ENCODE results near the gene IFT81.

Gene IFT81

GRCh38 chr12:110108309-110109036 is 15.7 kb upstream of the IFT81 start:
- no peaks in the 10 kb centered on the region for H3K36me3 ChIP-seq (ENCODE audit: control insufficient read depth in 2 of 2, insufficient read depth in 1 of 2, low read length in 2 of 2)
- CTCF ChIA-PET, result no interaction called here
- H3K9me3 ChIP-seq (ENCODE audit: control insufficient read depth, insufficient read depth, low read depth, low read length), result no peaks in the 10 kb centered on the region
- H3K27ac ChIP-seq (ENCODE audit: extremely low read depth, low read depth, low read length), result no peak overlapping the region
- TF ChIP-seq PRDM6 (tag by site-specific recombination; IDR thresholded peaks at IDR 0.05), result no peak
- TF ChIP-seq ZNF266 (tag by site-specific recombination; IDR thresholded peaks at IDR 0.05; ENCODE audit: low read depth), result no peak
- TF ChIP-seq ZNF391 (tag by site-specific recombination; IDR thresholded peaks at IDR 0.05; ENCODE audit: borderline replicate concordance, low read depth), result no peak
- TF ChIP-seq ZNF223 (tag by site-specific recombination; IDR thresholded peaks at IDR 0.05), result no peak
- TF ChIP-seq ZNF114 (tag by site-specific recombination; IDR thresholded peaks at IDR 0.05), result no peak
- TF ChIP-seq KLF16 (tag by site-specific recombination; IDR thresholded peaks at IDR 0.05), result no peak
- TF ChIP-seq ZNF596 (tag by site-specific recombination; IDR thresholded peaks at IDR 0.05), result no peak
- TF ChIP-seq ZNF558 (tag by site-specific recombination; IDR thresholded peaks at IDR 0.05), result no peak
- no peak for TF ChIP-seq HOXD13 (CRISPR knock-in tag; IDR thresholded peaks at IDR 0.05; ENCODE audit: borderline replicate concordance)
- TF ChIP-seq SALL2 (tag by site-specific recombination; IDR thresholded peaks at IDR 0.05; ENCODE audit: borderline replicate concordance), result no peak
- TF ChIP-seq ZNF121 (tag by site-specific recombination; IDR thresholded peaks at IDR 0.05), result no peak
- no peak overlapping the region for H3K4me3 ChIP-seq (ENCODE audit: low read depth, low read length)
- H3K4me1 ChIP-seq (ENCODE audit: control insufficient read depth, insufficient read depth, low read length), result no peaks in the 10 kb centered on the region
- POLR2A ChIA-PET, result no interaction called here

- no peak overlapping the region for H3K4me3 ChIP-seq (ENCODE audit: low read depth, low read length)
- ChIA-PET CTCF (no interaction called here), POLR2A (no interaction called here)
Observed at GRCh38 chr12:110109037-110109836, 14.9 kb upstream of the IFT81 start.

More at GRCh38 chr12:110109037-110109836, 14.9 kb upstream of the IFT81 start:
- TF ChIP-seq ZBTB17 (tag by site-specific recombination; IDR thresholded peaks at IDR 0.05) (peak; percentile 47; the same call in 1 of the 2 replicates), ZNF366 (tag by site-specific recombination; conservative IDR thresholded peaks at IDR 0.05) (peak; percentile 74), ZNF580 (tag by site-specific recombination; IDR thresholded peaks at IDR 0.05) (no peak), ZNF596 (tag by site-specific recombination; IDR thresholded peaks at IDR 0.05) (peak; percentile 91), ZNF398 (tag by site-specific recombination; IDR thresholded peaks at IDR 0.05) (0 out of 2 replicates have a peak, but pooled peaks have one; percentile 44), PATZ1 (tag by site-specific recombination; IDR thresholded peaks at IDR 0.05) (0 out of 2 replicates have a peak, but pooled peaks have one; percentile 23), PRDM1 (tag by site-specific recombination; IDR thresholded peaks at IDR 0.05) (peak; percentile 89), SCRT2 (tag by site-specific recombination; IDR thresholded peaks at IDR 0.05) (peak; percentile 11; the same call in 1 of the 2 replicates)
- TF ChIP-seq, protein P1, sequence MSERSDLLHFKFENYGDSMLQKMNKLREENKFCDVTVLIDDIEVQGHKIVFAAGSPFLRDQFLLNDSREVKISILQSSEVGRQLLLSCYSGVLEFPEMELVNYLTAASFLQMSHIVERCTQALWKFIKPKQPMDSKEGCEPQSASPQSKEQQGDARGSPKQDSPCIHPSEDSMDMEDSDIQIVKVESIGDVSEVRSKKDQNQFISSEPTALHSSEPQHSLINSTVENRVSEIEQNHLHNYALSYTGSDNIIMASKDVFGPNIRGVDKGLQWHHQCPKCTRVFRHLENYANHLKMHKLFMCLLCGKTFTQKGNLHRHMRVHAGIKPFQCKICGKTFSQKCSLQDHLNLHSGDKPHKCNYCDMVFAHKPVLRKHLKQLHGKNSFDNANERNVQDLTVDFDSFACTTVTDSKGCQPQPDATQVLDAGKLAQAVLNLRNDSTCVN (tag by site-specific recombination; optimal IDR thresholded peaks at IDR 0.05), result no peak
- Histone ChIP-seq H3K4me1 (ENCODE audit: control insufficient read depth, insufficient read depth, low read length) (no peaks in the 10 kb centered on the region), H3K36me3 (ENCODE audit: control insufficient read depth in 2 of 2, insufficient read depth in 1 of 2, low read length in 2 of 2) (no peaks in the 10 kb centered on the region), H3K27ac (ENCODE audit: extremely low read depth, low read depth, low read length) (no peak overlapping the region), H3K9me3 (ENCODE audit: control insufficient read depth, insufficient read depth, low read depth, low read length) (no peaks in the 10 kb centered on the region)
